Nephron (organoid): ENCODE data around the gene ADTRP.

Experiments used
- H3K27ac Mint-ChIP-seq, 3 experiments: 2 replicates each; pipeline ENCODE4 v1.8.0; 2020; ENCODE audit warnings: mixed read lengths in 3 of 3, mild to moderate bottlenecking in 2 of 3, moderate library complexity in 1 of 3
- H3K27me3 Mint-ChIP-seq: 2 replicates; pipeline ENCODE4 v1.8.0; 2021; ENCODE audit warnings: low read depth, mild to moderate bottlenecking, moderate library complexity, mixed read lengths
- H3K36me3 Mint-ChIP-seq: 2 replicates; pipeline ENCODE4 v1.8.0; 2020; ENCODE audit warnings: low read depth, mixed read lengths
- H3K4me1 Mint-ChIP-seq: 2 replicates; pipeline ENCODE4 v1.8.0; 2020; ENCODE audit warnings: mixed read lengths
- H3K4me3 Mint-ChIP-seq, 3 experiments: 2 replicates each; pipeline ENCODE4 v1.8.0; 2020; ENCODE audit warnings: mild to moderate bottlenecking in 3 of 3, mixed read lengths in 3 of 3, moderate library complexity in 2 of 3
- H3K9me3 Mint-ChIP-seq: 2 replicates; pipeline ENCODE4 v1.8.0; 2020; ENCODE audit warnings: mixed read lengths
- TF ChIP-seq, protein P1 (sequence below), 3 experiments: fragments of 200-600 bp; sonication (generic); IDR thresholded peaks; one replicate each; pipeline ENCODE4 v1.5.0; 2021; ENCODE audit warnings: antibody characterized with exemption in 3 of 3; ENCODE audit not compliant: unreplicated experiment in 3 of 3

The ADTRP gene

DNA sequence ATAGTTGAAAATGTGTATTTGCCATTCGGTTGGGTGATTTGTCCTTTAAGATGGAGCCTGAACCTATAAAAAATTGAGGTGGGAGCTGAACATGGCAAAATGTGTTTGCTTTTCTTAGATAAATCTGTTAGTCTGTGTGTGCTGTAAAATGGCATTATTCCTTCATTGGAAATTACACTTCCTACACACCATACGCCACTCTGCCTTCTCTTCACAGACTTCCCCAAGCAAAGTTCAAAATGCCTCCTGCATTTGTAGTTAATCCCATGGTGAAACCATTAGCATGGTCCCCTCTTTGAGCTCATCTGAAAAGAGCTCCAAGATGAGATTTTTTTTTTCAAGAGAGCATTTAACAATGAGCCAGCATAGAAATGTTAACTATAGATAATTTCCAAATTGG lies 567 bp downstream of the ADTRP start:
- Mint-ChIP-seq H3K4me1 (no peaks in the 10 kb centered on the region), H3K27ac (no peak overlapping the region), H3K9me3 (no peaks in the 10 kb centered on the region), H3K27me3 (no peaks in the 10 kb centered on the region), H3K4me3 (no peak overlapping the region), H3K36me3 (no peaks in the 10 kb centered on the region)
- TF ChIP-seq, protein P1, sequence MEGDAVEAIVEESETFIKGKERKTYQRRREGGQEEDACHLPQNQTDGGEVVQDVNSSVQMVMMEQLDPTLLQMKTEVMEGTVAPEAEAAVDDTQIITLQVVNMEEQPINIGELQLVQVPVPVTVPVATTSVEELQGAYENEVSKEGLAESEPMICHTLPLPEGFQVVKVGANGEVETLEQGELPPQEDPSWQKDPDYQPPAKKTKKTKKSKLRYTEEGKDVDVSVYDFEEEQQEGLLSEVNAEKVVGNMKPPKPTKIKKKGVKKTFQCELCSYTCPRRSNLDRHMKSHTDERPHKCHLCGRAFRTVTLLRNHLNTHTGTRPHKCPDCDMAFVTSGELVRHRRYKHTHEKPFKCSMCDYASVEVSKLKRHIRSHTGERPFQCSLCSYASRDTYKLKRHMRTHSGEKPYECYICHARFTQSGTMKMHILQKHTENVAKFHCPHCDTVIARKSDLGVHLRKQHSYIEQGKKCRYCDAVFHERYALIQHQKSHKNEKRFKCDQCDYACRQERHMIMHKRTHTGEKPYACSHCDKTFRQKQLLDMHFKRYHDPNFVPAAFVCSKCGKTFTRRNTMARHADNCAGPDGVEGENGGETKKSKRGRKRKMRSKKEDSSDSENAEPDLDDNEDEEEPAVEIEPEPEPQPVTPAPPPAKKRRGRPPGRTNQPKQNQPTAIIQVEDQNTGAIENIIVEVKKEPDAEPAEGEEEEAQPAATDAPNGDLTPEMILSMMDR (IDR thresholded peaks at IDR 0.05; ENCODE audit: unreplicated experiment in 3 of 3): no peak

DNA sequence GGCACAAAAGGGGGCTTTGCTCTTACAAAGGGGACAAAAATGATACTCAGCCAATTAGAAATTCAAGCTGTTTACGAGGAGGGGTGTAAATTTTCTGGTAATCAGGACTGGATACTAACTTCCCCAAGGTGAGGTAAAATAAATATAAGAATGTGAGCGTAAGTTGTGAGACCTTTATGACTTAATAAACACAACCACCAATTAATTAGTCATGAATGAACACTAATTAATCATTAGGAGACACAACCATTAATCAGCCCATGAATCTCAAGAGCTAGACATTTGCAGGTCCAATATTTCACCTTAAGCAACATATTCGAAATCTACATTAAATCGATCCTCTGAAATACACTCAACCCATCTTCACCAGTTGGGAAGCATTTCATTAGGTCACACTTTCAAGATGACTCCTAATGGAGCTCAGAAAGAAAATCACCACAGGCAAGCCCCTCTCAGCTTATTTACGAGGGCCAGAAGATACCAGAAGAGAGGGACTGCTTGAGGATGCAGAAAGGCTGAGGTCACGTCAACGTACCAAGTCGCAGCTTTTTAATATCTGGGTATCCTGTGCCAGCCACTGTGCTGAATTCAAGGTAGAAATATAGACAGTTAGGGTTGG lies 2.7 kb downstream of the ADTRP start:
- Mint-ChIP-seq H3K36me3 (no peaks in the 10 kb centered on the region), H3K4me3 (no peak overlapping the region), H3K4me1 (peaks cover 11% of the 10 kb centered on the region), H3K27me3 (no peaks in the 10 kb centered on the region), H3K27ac (no peak overlapping the region), H3K9me3 (no peaks in the 10 kb centered on the region)
- TF ChIP-seq, protein P1 (IDR thresholded peaks at IDR 0.05; ENCODE audit: unreplicated experiment in 3 of 3): no peak

DNA sequence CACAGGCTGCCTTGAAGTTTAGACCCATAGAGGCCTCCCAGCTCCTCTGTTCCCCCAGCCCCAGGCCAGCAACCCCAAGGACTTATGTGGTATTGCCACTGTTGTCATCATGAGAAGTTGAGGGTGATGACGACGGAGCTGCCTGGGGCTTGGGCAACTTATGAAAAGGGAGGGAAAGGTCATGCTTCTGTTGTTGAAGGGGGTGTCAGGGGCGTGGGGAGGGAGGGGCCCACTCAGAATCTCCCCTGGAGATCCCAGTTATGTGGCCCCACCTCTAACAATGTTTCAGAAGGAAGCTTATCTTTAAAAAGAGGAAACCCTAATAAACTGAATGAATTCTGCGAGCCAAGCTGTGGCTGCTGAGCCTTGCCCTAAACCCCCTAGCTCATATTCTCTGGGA lies 4.2 kb downstream of the ADTRP start:
- no peak overlapping the region for H3K27ac Mint-ChIP-seq
- TF ChIP-seq, protein P1 (IDR thresholded peaks at IDR 0.05; ENCODE audit: unreplicated experiment in 3 of 3): no peak
- H3K4me1 Mint-ChIP-seq: peaks cover 20% of the 10 kb centered on the region
- H3K36me3 Mint-ChIP-seq: no peaks in the 10 kb centered on the region
- no peaks in the 10 kb centered on the region for H3K27me3 Mint-ChIP-seq
- no peak overlapping the region for H3K4me3 Mint-ChIP-seq
- H3K9me3 Mint-ChIP-seq: no peaks in the 10 kb centered on the region

DNA sequence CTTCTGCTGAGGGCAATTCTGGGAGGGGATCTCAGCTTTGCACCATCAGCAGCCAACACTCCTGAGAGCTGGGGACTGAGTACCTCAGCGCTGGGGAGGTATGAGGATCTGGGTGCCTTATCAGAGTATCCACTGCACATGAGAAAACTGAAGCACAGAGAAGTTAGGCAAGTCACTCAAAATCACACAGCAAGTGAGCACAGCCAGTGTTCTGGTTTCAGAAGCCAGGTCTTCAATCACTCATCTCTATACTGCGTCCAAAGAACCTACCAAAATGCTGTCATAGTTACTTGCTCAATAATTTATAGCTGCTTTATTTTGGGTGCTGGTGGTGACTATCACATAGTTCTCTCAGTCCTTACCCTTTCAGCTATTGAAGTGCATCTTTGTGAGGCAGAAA lies 5.0 kb downstream of the ADTRP start:
- Mint-ChIP-seq H3K27me3 (peaks cover 5% of the 10 kb centered on the region), H3K27ac (no peak overlapping the region), H3K4me1 (peaks cover 24% of the 10 kb centered on the region), H3K4me3 (no peak overlapping the region), H3K9me3 (no peaks in the 10 kb centered on the region), H3K36me3 (no peaks in the 10 kb centered on the region)
- TF ChIP-seq, protein P1 (IDR thresholded peaks at IDR 0.05; ENCODE audit: unreplicated experiment in 3 of 3): no peak

DNA sequence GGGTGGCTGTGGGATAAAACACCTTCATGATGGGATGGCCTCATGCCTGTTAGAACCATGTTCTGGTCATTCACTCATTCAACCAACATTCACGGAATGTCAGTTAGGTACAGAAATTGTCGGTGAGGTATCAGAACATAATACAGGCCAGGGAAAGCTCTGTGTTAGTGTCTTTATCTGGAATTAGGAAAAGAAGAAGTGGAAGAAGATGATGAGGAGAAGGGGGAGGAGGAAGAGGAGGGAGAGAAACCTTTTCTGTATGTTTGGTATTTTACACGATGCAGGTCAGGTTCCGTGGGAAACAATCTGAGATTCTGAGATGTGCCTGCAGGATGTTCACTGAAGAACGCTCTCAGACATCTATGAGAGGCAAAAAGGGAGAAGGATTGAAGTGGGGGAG lies 5.6 kb downstream of the ADTRP start:
- TF ChIP-seq, protein P1 (IDR thresholded peaks at IDR 0.05; ENCODE audit: unreplicated experiment in 3 of 3): no peak
- H3K4me1 Mint-ChIP-seq: peaks cover 28% of the 10 kb centered on the region
- H3K9me3 Mint-ChIP-seq: no peaks in the 10 kb centered on the region
- H3K36me3 Mint-ChIP-seq: no peaks in the 10 kb centered on the region
- no peak overlapping the region for H3K4me3 Mint-ChIP-seq
- no peak overlapping the region for H3K27ac Mint-ChIP-seq
- H3K27me3 Mint-ChIP-seq: peaks cover 5% of the 10 kb centered on the region

DNA sequence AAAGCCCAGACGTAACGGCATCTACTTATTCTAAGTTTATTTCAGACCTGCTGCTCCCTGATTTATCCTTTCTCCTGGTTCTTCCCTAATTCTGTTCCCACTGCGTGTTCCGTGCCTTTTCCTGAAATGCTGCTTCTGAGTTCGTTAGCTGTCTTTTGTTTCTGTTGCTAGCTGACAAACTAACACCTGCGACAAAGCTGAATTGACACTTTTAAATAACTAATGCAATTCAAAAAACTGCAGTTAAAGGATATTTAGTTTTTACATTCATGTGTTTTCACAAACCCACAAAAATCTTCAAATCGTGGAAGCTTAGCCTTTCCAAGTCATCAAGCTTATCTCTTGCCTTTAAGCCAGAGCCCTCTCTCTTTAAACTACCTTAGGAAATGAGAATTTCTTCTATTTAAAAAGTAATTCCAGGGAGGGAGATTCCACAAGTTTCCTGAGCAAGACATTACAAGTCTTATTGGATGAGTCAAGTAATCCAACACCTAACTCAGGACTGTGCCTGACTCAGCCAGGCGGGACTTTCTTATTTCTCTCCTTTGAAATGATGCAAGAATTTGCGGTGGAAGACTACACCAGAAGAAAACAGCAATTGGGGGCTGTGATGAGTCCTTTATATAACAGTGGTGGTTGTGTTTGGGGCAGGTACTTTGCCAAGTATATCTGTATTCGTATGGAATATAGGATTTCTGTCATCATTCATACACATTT lies 6.3 kb downstream of the ADTRP start:
- Mint-ChIP-seq H3K4me3 (no peak overlapping the region), H3K4me1 (peaks cover 28% of the 10 kb centered on the region), H3K9me3 (no peaks in the 10 kb centered on the region), H3K27ac (no peak overlapping the region), H3K27me3 (peaks cover 5% of the 10 kb centered on the region), H3K36me3 (no peaks in the 10 kb centered on the region)
- TF ChIP-seq, protein P1 (IDR thresholded peaks at IDR 0.05; ENCODE audit: unreplicated experiment in 3 of 3): no peak
